GM23338 (cell line): Measurements from ENCODE around the gene SORL1. TPM values are rescaled to one million over a fixed set of nuclear protein-coding genes. Genes with fewer than 3 reads are reported as not detected.
A peak's percentile ranks its signal among the peaks of the same experiment; 100 is the strongest.

Source experiments
- ATAC-seq: fragments of 200-7000 bp; cut with Tn5 transposase; 3 replicates; pipeline ENCODE4 v1.9.1; 2020
- DNase-seq: peaks from one replicate; pipeline ENCODE4 v3.0.0-alpha.2; 2015; ENCODE audit warnings: low spot score
- H2AFZ ChIP-seq: fragments of 200-600 bp; sonication (generic); 2 replicates; pipeline ENCODE4 v1.8.0; 2016; ENCODE audit warnings: antibody characterized with exemption, mild to moderate bottlenecking, moderate library complexity
- H3F3A ChIP-seq: fragments of 200-600 bp; sonication (generic); replicated peaks from 2 replicates; pipeline ENCODE4 v1.8.0; 2017; ENCODE audit warnings: antibody characterized with exemption, mixed run types, low read depth
- H3K27ac ChIP-seq: fragments of 200-600 bp; sonication (generic); 2 replicates; pipeline ENCODE4 v1.6.1; 2016; ENCODE audit warnings: low read depth
- H3K27me3 ChIP-seq: fragments of 200-600 bp; sonication (generic); 2 replicates; pipeline ENCODE4 v1.8.0; 2016; ENCODE audit warnings: mild to moderate bottlenecking, mixed run types, moderate library complexity; ENCODE audit not compliant: insufficient read depth
- H3K36me3 ChIP-seq: fragments of 200-600 bp; sonication (generic); 2 replicates; pipeline ENCODE4 v1.8.0; 2016; ENCODE audit warnings: mild to moderate bottlenecking; ENCODE audit not compliant: insufficient read depth
- H3K4me1 ChIP-seq: fragments of 200-600 bp; sonication (generic); 2 replicates; pipeline ENCODE4 v1.8.0; 2016; ENCODE audit warnings: mild to moderate bottlenecking, moderate library complexity; ENCODE audit not compliant: insufficient read depth
- H3K4me2 ChIP-seq: fragments of 200-600 bp; sonication (generic); 2 replicates; pipeline ENCODE4 v1.7.1; 2017; ENCODE audit warnings: mixed run types
- H3K4me3 ChIP-seq: fragments of 200-600 bp; sonication (generic); 2 replicates; pipeline ENCODE4 v1.6.1; 2016; ENCODE audit warnings: mixed run types
- H3K79me2 ChIP-seq: fragments of 200-600 bp; sonication (generic); replicated peaks from 2 replicates; pipeline ENCODE4 v1.8.0; 2017; ENCODE audit warnings: mild to moderate bottlenecking; ENCODE audit not compliant: insufficient read depth
- H3K9me2 ChIP-seq: fragments of 200-600 bp; sonication (generic); 2 replicates; pipeline ENCODE4 v1.8.0; 2017; ENCODE audit not compliant: insufficient read depth
- H4K20me1 ChIP-seq: fragments of 200-600 bp; sonication (generic); replicated peaks from 2 replicates; pipeline ENCODE4 v1.8.0; 2017; ENCODE audit warnings: mild to moderate bottlenecking; ENCODE audit not compliant: insufficient read depth
- H3K27ac Mint-ChIP-seq: 2 replicates; pipeline ENCODE4 v1.8.0; 2020; ENCODE audit warnings: inconsistent platforms, mild to moderate bottlenecking, moderate library complexity, mixed read lengths
- H3K27me3 Mint-ChIP-seq: 3 replicates; pipeline ENCODE4 v1.8.0; 2022; ENCODE audit warnings: low read depth, mild to moderate bottlenecking, moderate library complexity, mixed read lengths, inconsistent platforms; ENCODE audit not compliant: insufficient read depth, poor library complexity
- H3K36me3 Mint-ChIP-seq: 3 replicates; pipeline ENCODE4 v1.8.0; 2021; ENCODE audit warnings: low read depth, mild to moderate bottlenecking, inconsistent platforms, moderate library complexity, mixed read lengths
- H3K4me1 Mint-ChIP-seq: 3 replicates; pipeline ENCODE4 v1.8.0; 2020; ENCODE audit warnings: mild to moderate bottlenecking, inconsistent platforms, mixed read lengths
- H3K4me3 Mint-ChIP-seq: 3 replicates; pipeline ENCODE4 v1.8.0; 2021; ENCODE audit warnings: moderate library complexity, mild to moderate bottlenecking, inconsistent platforms, mixed read lengths
- H3K9me3 Mint-ChIP-seq: 3 replicates; pipeline ENCODE4 v1.8.0; 2020; ENCODE audit warnings: moderate library complexity, mild to moderate bottlenecking, inconsistent platforms, mixed read lengths
- CREB1 ChIP-seq: fragments of 250-450 bp; sonication (Bioruptor Pico); IDR thresholded peaks from 2 replicates; pipeline ENCODE4 v1.5.0; 2020; ENCODE audit warnings: low read depth, mild to moderate bottlenecking, moderate library complexity
- CTCF ChIP-seq, 2 experiments: fragments of 200-600 bp in 1 of 2; sonication (generic) in 1 of 2; conservative IDR thresholded peaks; 2 replicates each; pipeline versions ENCODE4 v1.5.1 to v1.6.1; 2016 to 2017; ENCODE audit warnings: antibody characterized with exemption in 2 of 2, low read depth in 2 of 2, mild to moderate bottlenecking in 2 of 2, moderate library complexity in 1 of 2
- JUNB ChIP-seq: IDR thresholded peaks from one replicate; pipeline ENCODE4 v1.6.1; 2016; ENCODE audit warnings: antibody characterized with exemption; ENCODE audit not compliant: unreplicated experiment
- POLR2AphosphoS5 ChIP-seq: IDR thresholded peaks from 2 replicates; pipeline ENCODE4 v1.6.1; 2016; ENCODE audit warnings: antibody characterized with exemption, low read depth
- REST ChIP-seq: IDR thresholded peaks from one replicate; pipeline ENCODE4 v1.6.1; 2018; ENCODE audit warnings: antibody characterized with exemption; ENCODE audit not compliant: unreplicated experiment
- STAT1 ChIP-seq: IDR thresholded peaks from one replicate; pipeline ENCODE4 v1.6.1; 2016; ENCODE audit warnings: antibody characterized with exemption; ENCODE audit not compliant: unreplicated experiment
- ZNF114 ChIP-seq: fragments of 250-450 bp; sonication (Bioruptor Pico); IDR thresholded peaks from 2 replicates; pipeline ENCODE4 v1.5.0; 2020; ENCODE audit warnings: mild to moderate bottlenecking, moderate library complexity
- polyA plus RNA-seq: library from polyadenylated mRNA; unstranded; fragments of >200 nt; fragmentation: Nextera tagmentation; extraction: Ambion mirVana; gene quantifications from 2 replicates; pipeline ENCODE4 v1.2.1, GENCODE V29; 2016
- total RNA-seq: library from RNA; depleted of rRNA; stranded (reverse); fragments of >200 nt; shearing (Covaris generic); gene quantifications from 2 replicates; pipeline ENCODE4 v1.2.3, GENCODE V29; 2014

SORL1 gene
- total and polyA plus RNA-seq, 2 experiments from 2014 or later = 23.0 to 78.8 TPM

GRCh38 chr11:121534131-121535093, 82.3 kb downstream of the SORL1 start:
- no peak for TF ChIP-seq REST
- peak in 1 of 2 experiments; percentile 46; a peak in 2 of 4 replicates for TF ChIP-seq CTCF (conservative IDR thresholded peaks at IDR 0.05; ENCODE audit: low read depth in 2 of 2)
- 0 out of 2 replicates have a peak overlapping the region, but pooled peaks have one; percentile 55 for H3K27ac Mint-ChIP-seq

GRCh38 chr11:121535129-121535796, 83.1 kb downstream of the SORL1 start:
- no peak for DNase-seq
- no peak for TF ChIP-seq ZNF114 (CRISPR knock-in tag)
- no peak for TF ChIP-seq CREB1
- no peak for TF ChIP-seq POLR2AphosphoS5
- TF ChIP-seq JUNB = no peak
- TF ChIP-seq STAT1 = no peak

More at GRCh38 chr11:121534131-121535093, 82.3 kb downstream of the SORL1 start:
- Histone ChIP-seq H3K4me3 (no peak overlapping the region), H2AFZ (no peak overlapping the region), H3K27me3 (no peaks in the 10 kb centered on the region), H3K27ac (peak overlapping the region; percentile 17; the same call in 1 of the 2 replicates), H3F3A (0 out of 2 replicates have a peak, but pooled peaks cover 3% of the 10 kb centered on the region), H3K79me2 (no peaks in the 10 kb centered on the region; the same call in 1 of the 2 replicates), H3K36me3 (peaks cover 8% of the 10 kb centered on the region; the same call in 1 of the 2 replicates), H4K20me1 (no peaks in the 10 kb centered on the region), H3K4me1 (peaks cover 6% of the 10 kb centered on the region), H3K4me2 (no peak overlapping the region), H3K9me2 (no peaks in the 10 kb centered on the region)
- Mint-ChIP-seq H3K9me3 (peaks cover 4% of the 10 kb centered on the region; the same call in 2 of the 3 replicates), H3K4me3 (no peak overlapping the region), H3K4me1 (peaks cover 16% of the 10 kb centered on the region; the same call in 2 of the 3 replicates), H3K27me3 (no peaks in the 10 kb centered on the region), H3K36me3 (peaks cover 51% of the 10 kb centered on the region)
- DNase-seq (peak; percentile 19), ATAC-seq (no peak)

More at GRCh38 chr11:121535129-121535796, 83.1 kb downstream of the SORL1 start:
- no peak overlapping the region for H3K4me3 Mint-ChIP-seq
- Histone ChIP-seq H3K9me2 (no peaks in the 10 kb centered on the region), H2AFZ (no peak overlapping the region), H3F3A (0 out of 2 replicates have a peak, but pooled peaks cover 3% of the 10 kb centered on the region), H3K4me3 (no peak overlapping the region), H3K27me3 (no peaks in the 10 kb centered on the region), H3K79me2 (no peaks in the 10 kb centered on the region; the same call in 1 of the 2 replicates), H4K20me1 (no peaks in the 10 kb centered on the region), H3K4me1 (peaks cover 6% of the 10 kb centered on the region), H3K36me3 (peaks cover 9% of the 10 kb centered on the region), H3K4me2 (no peak overlapping the region), H3K27ac (0 out of 2 replicates have a peak overlapping the region, but pooled peaks have one; percentile 36)
- H3K9me3 Mint-ChIP-seq = peaks cover 4% of the 10 kb centered on the region; the same call in 1 of the 3 replicates
- H3K27me3 Mint-ChIP-seq = no peaks in the 10 kb centered on the region
- peaks cover 16% of the 10 kb centered on the region; the same call in 2 of the 3 replicates for H3K4me1 Mint-ChIP-seq
- no peak for ATAC-seq
- peak overlapping the region; percentile 22; the same call in 1 of the 2 replicates for H3K27ac Mint-ChIP-seq
- peaks cover 42% of the 10 kb centered on the region for H3K36me3 Mint-ChIP-seq
